Measurements from ENCODE around the gene SLITRK1.

The SLITRK1 gene

DNA sequence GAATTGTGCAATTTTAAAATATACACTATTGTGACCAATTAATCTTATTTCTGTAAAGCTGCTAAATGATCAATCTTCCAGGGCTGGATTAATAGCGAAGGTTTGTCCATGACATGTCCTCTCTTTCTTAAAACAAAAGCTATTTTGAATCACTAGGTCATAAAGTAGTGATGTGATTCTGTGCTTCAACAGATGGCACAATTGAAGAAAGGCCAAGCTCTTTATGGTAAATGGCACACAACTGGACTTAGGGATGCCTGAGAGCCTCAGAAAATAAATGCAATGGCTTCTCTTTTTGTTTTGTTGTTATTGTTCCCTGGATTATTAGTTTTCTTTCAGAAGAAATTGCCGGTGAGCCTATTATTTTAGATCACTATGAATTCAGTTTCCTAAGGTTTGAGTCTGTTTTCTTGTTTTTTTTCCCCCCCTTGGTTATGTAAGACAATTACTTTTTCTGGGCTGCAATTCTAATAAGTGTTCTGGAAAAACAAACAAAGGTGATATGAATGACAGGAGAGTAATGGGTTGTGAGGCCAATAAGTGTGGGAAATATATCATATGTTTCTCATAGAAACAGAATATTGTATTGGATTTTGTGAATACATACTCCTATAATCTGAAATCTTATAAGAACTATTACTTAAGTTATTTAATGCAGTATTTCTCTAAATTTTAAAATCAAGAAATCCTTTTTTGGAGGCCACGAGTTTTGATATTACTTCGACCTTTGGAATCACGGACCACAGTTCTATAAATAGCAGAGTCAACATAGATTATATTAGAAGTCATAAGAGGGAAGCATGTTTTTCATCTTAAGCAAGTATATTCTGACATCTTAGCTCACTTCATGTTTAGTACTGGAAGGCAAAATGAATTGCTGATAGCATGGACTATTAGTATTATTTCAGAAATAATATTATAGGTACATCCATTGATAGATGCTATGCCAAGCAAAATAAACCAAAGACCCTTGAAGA is 16.8 kb downstream of the SLITRK1 start:
- H3K4me3 ChIP-seq (ENCODE audit: low read depth, low read length, poor library complexity, severe bottlenecking) = no peak overlapping the region
- no peak overlapping the region for H2AFZ ChIP-seq (ENCODE audit: low read length)
- no peak overlapping the region for H3K9ac ChIP-seq (ENCODE audit: low read length)
- no peaks in the 10 kb centered on the region for H3K36me3 ChIP-seq (ENCODE audit: insufficient read depth, low read length)
- no peak for TF ChIP-seq CTCF (IDR thresholded peaks at IDR 0.05; ENCODE audit: low read length)
- H3K79me2 ChIP-seq (ENCODE audit: insufficient read depth, low read length) = no peaks in the 10 kb centered on the region
- no peaks in the 10 kb centered on the region for H3F3A ChIP-seq (ENCODE audit: insufficient read depth, low read length)
- H3K9me2 ChIP-seq (ENCODE audit: low read depth, low read length) = no peaks in the 10 kb centered on the region
- no peak overlapping the region for H3K27ac ChIP-seq (ENCODE audit: low read depth, low read length, poor library complexity, severe bottlenecking)
- no peaks in the 10 kb centered on the region for H4K20me1 ChIP-seq (ENCODE audit: insufficient read depth, low read length)
- no peak overlapping the region for H3K4me2 ChIP-seq (ENCODE audit: low read length)
- no peaks in the 10 kb centered on the region for H3K27me3 ChIP-seq (ENCODE audit: insufficient read depth, low read length)
- no peaks in the 10 kb centered on the region for H3K4me1 ChIP-seq (ENCODE audit: insufficient read depth, low read length, severe bottlenecking)
- no peaks in the 10 kb centered on the region for H3K9me3 ChIP-seq (ENCODE audit: low read length)

DNA sequence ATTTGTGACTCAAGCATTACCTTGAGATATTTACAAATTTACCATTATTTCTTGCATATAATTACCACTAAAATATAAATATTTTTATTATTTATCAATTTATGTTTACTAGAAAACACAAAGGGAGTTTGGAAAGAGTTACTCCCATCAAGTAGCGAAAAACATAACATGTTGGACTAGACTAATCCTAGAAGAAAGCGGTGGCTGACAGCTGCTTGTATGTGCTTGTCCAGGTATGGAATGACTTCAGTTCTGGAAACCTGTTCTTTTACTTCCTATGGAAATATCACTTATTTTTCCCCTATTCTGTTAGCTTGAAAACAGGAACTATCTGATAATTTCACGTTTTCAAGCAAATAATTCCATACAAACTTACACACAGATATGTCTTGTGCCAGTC is 28.5 kb downstream of the SLITRK1 start:
- Histone ChIP-seq H3K4me1 (ENCODE audit: insufficient read depth, low read length, severe bottlenecking) (no peaks in the 10 kb centered on the region), H4K20me1 (ENCODE audit: insufficient read depth, low read length) (no peaks in the 10 kb centered on the region), H3K4me2 (ENCODE audit: low read length) (no peak overlapping the region), H3F3A (ENCODE audit: insufficient read depth, low read length) (0 out of 2 replicates have a peak, but pooled peaks cover 7% of the 10 kb centered on the region), H3K36me3 (ENCODE audit: insufficient read depth, low read length) (no peaks in the 10 kb centered on the region), H3K27ac (ENCODE audit: low read depth, low read length, poor library complexity, severe bottlenecking) (no peak overlapping the region), H3K9ac (ENCODE audit: low read length) (no peak overlapping the region), H3K9me2 (ENCODE audit: low read depth, low read length) (peaks cover 3% of the 10 kb centered on the region), H3K27me3 (ENCODE audit: insufficient read depth, low read length) (no peaks in the 10 kb centered on the region), H3K79me2 (ENCODE audit: insufficient read depth, low read length) (no peaks in the 10 kb centered on the region), H3K4me3 (ENCODE audit: low read depth, low read length, poor library complexity, severe bottlenecking) (no peak overlapping the region), H2AFZ (ENCODE audit: low read length) (no peak overlapping the region), H3K9me3 (ENCODE audit: low read length) (no peaks in the 10 kb centered on the region)
- TF ChIP-seq EZH2 (IDR thresholded peaks at IDR 0.05; ENCODE audit: borderline replicate concordance, low read length) (no peak), CTCF (IDR thresholded peaks at IDR 0.05; ENCODE audit: low read length) (no peak)

GRCh38 chr13:83845106-83845505 is 37.2 kb downstream of the SLITRK1 start:
- Histone ChIP-seq H4K20me1 (ENCODE audit: insufficient read depth, low read length) (no peaks in the 10 kb centered on the region), H3K9ac (ENCODE audit: low read length) (no peak overlapping the region), H3K27me3 (ENCODE audit: insufficient read depth, low read length) (no peaks in the 10 kb centered on the region), H3K79me2 (ENCODE audit: insufficient read depth, low read length) (no peaks in the 10 kb centered on the region), H3K4me3 (ENCODE audit: low read depth, low read length, poor library complexity, severe bottlenecking) (no peak overlapping the region), H3K27ac (ENCODE audit: low read depth, low read length, poor library complexity, severe bottlenecking) (no peak overlapping the region), H3K36me3 (ENCODE audit: insufficient read depth, low read length) (no peaks in the 10 kb centered on the region), H3F3A (ENCODE audit: insufficient read depth, low read length) (no peaks in the 10 kb centered on the region), H3K9me2 (ENCODE audit: low read depth, low read length) (no peaks in the 10 kb centered on the region; the same call in 1 of the 2 replicates), H3K4me1 (ENCODE audit: insufficient read depth, low read length, severe bottlenecking) (no peaks in the 10 kb centered on the region), H2AFZ (ENCODE audit: low read length) (no peak overlapping the region), H3K9me3 (ENCODE audit: low read length) (no peaks in the 10 kb centered on the region), H3K4me2 (ENCODE audit: low read length) (no peak overlapping the region)
- no peak for TF ChIP-seq CTCF (IDR thresholded peaks at IDR 0.05; ENCODE audit: low read length)
- TF ChIP-seq EZH2 (IDR thresholded peaks at IDR 0.05; ENCODE audit: borderline replicate concordance, low read length) = no peak

All from OCI-LY1 (cell line).